Stimulated activated naive CD8-positive, alpha-beta T cell treated with anti-CD3 and anti-CD28 coated beads, Interleukin-15, Interleukin-2, amounts not matched to agents 100 U/mL and 50 U/mL, for 24 hours (primary cell): ENCODE measurements around the gene STK26.
"Not testable (repeated sequence)": the region's sequence is repeated elsewhere in the genome, so short reads cannot be mapped to it uniquely, and the experiment has no call there.

Experiments used
- ATAC-seq: fragments of 150-1000 bp; cut with Tn5 transposase; one replicate; pipeline ENCODE4 v1.10.0; 2021
- DNase-seq: peaks from one replicate; pipeline ENCODE4 v3.0.0; 2021

Gene STK26

DNA sequence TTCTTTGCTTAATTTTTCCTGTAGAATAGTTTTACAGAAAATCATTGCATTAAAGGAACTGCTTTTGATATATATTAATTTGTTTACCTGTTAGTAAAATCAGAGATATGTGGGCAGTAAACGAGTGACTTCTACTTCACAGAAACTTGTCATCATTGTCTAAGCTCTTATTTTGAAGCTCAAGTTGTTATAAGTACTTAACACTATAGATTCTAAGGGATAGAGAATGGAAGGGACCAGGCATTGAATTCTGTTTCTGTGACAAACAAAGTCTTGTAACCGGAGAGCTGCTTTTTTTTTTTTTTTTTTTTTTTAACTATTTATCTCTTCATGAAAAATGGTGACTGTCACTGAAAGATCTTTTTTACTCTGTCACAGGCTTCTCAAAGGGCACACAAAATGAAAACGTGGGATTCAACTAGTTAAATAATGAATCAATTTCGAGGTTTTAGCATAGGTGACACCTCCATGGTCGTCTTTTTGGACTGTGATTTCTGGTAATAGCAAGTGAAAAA lies 14.4 kb downstream of the STK26 start:
- ATAC-seq, result no peak
- no peak for DNase-seq

DNA sequence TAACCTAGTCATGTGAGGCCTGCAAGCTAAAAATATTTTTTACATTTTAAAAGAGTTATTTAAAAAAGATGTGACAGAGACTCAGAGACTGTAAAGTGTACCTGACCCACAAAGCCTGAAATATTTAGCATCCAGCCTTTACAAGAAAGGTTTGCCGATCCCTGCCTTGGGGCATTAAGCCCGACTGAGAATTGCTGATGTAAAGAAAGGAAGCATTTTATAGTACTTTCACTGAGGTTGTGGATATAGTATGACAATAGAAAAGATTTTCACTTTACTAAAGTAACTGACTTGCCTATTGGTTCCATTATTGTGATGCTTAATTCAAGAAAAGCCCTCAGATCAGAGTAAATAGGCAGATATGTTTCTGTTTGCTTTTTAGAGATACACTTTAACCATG lies 17.0 kb downstream of the STK26 start:
- DNase-seq (no peak), ATAC-seq (no peak)

- DNase-seq, result no peak
These were observed 17.9 kb downstream of the STK26 start for GRCh38 chrX:132041015-132041414.

DNA sequence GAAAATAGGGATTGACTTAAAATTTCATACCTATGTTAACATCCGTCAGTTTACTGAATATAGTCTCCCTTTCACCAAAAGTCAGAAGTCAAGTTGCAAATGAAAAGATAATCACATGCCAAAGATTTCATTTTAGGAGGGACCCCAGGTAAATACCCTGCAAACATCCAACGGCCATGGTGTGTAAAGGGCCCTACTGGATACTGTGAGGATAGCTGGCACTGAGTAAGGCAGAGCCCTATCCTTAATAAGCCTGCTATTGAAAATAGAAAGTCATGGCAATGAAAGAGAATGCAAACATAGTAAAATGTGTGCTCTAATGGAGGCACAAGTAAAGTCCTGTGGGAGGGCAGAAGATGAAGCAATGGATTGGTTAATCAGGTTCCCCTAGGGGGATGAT lies 20.9 kb downstream of the STK26 start:
- ATAC-seq (no peak), DNase-seq (no peak)

More at GRCh38 chrX:132041015-132041414, 17.9 kb downstream of the STK26 start:
- ATAC-seq, result no peak

- ATAC-seq, result no peak
These were observed 21.9 kb downstream of the STK26 start for GRCh38 chrX:132044953-132045352.

DNA sequence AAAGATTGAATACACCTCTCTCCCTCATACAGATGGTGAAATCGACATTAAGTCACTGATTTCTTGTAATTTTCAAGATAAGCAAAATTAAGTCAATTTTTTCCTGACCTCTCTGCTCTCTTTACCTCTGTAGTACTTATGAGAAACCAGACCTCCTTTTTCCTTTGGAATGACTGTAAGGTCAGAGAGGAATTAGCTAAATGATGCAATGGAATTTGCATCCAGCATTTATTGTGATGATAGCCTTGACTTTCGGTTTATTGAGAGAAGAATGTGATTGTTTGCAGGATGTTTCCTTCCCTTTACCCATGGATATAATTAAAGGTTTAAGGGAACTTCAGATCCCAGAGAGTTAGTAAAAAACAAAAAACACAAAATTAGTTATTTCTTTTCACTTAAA lies 22.4 kb downstream of the STK26 start:
- ATAC-seq (no peak), DNase-seq (no peak)

More at GRCh38 chrX:132044953-132045352, 21.9 kb downstream of the STK26 start:
- DNase-seq, result no peak

GRCh38 chrX:132046533-132046932 lies 23.4 kb downstream of the STK26 start:
- DNase-seq, result no peak

DNA sequence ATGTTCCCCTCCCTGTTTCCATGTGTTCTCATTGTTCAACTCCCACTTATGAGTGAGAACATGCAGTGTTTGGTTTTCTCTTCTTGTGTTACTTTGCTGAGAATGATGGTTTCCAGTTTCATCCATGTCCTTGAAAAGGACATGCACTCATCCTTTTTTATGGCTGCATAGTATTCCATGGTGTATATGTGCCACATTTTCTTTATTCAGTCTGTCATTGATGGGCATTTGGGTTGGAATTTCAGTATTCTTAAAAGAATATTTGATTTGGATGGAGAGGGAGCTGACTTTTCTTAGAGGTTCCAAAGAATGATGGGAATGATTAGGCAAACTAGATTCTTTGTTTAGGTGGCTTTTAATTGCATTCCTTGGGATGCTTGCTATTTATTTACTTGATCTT lies 28.7 kb downstream of the STK26 start:
- ATAC-seq, DNase-seq: not testable (repeated sequence)

More at GRCh38 chrX:132046533-132046932, 23.4 kb downstream of the STK26 start:
- ATAC-seq, result no peak

GRCh38 chrX:132058050-132058449 lies 34.9 kb downstream of the STK26 start:
- no peak for DNase-seq
- ATAC-seq, result no peak

- no peak for DNase-seq
- ATAC-seq, result peak; percentile 40
These were observed 35.9 kb downstream of the STK26 start for GRCh38 chrX:132058975-132059374.

DNA sequence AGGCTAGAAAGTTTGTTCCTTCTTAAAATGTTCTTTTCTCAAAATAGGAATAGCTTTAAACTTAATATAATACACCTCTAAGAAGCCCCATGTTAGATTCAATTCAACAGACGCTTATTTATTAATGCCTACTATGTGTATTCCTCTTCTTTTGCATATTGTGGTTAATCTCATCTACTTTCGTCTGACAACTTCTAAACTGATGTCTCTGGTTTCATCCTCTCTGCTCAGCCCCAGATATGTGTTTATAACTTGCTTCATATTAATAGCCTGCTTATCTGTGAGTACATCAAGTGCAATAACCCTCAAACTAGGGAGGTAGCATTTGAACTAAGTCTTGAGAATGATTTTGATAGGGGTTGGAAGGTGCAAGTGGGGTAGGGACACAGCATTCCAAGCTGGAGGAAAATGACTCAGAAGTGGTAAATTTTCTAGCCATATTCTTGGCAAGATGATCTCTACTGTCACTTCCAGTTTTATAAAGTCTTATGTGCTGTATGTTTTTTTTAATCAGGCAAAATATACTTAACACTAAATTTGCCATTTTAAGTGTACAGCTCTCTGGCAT lies 37.0 kb downstream of the STK26 start:
- ATAC-seq (no peak), DNase-seq (no peak)

DNA sequence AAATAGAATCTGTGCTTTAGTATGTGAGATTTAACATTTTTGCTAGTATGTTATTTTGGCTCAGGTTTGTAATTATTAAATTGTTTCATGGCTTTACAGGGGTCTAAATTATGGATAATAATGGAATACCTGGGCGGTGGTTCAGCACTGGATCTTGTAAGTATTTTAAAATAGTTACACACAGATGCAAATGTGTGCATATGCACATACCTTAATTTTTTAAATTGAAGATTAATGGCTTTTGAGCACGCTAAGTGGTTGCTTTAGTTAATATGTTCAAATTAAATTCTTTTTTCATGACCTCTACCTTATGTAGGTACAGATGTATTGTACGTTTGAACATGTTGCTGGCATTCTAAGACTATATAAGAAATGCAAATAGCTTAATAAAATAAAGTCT lies 40.2 kb downstream of the STK26 start:
- DNase-seq (no peak), ATAC-seq (no peak)

- DNase-seq, result no peak
- no peak for ATAC-seq
These were observed 40.8 kb downstream of the STK26 start for GRCh38 chrX:132063862-132064261.

GRCh38 chrX:132068405-132068804 lies 45.3 kb downstream of the STK26 start:
- no peak for DNase-seq

GRCh38 chrX:132071254-132071653 lies 48.2 kb downstream of the STK26 start:
- DNase-seq (no peak), ATAC-seq (no peak)

More at GRCh38 chrX:132068405-132068804, 45.3 kb downstream of the STK26 start:
- ATAC-seq, result no peak

DNA sequence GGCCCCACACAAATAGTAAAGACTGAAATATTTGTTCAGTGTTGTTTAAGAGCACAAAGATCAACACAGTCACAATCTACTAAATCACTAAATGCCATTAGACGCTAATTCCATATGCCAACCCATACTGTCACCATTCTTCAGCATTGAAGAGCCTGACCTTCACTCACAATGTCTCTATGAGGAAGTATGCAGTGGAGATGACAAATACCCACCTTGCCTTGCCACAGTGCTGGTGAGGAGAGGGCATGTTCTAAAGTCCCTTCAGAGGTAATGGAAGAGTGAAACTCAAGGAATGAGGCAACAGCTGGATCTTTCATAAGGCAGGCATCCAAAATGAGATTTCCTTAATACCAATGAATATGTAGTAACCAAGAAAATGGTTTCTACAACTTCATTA lies 54.3 kb downstream of the STK26 start:
- ATAC-seq (no peak), DNase-seq (no peak)

DNA sequence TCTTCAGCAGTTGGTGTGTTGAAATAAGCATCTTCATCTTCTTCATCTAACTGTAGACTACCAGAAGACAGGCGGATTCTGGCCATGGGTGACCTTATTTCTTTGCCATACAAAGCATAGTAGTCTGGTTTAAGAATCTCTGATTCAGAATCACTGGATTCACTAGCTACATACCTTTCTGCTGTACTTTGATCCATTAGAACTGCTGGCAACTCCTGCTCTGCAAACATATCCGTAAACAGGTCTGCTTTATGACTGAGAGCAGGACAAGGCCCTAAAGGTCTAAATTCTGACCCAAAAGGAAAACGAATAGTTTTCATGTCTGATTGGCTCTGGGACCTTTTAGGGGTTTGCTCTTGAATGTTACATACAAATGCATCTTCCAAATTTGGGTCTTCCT lies 54.8 kb downstream of the STK26 start:
- DNase-seq, result no peak
- ATAC-seq, result no peak

DNA sequence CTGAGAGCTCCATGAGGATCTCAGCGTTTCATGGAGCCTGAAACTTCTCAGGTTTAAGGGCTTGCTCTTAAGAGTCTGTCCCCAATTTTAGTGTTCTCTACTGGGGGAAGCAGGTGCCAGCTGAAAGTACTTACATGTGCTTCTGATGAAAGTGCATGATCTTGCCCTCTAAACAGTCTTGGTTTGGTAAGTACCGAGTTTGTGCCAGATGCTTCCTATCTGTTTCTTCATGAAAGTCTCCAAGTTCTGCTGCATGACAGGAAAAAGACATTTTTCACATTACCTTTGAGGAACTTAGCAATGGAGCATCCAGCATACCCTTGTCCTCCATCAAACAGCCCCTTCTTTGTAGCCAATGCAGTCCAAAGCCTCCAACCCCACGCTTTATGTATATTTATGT lies 62.7 kb downstream of the STK26 start:
- ATAC-seq (no peak), DNase-seq (no peak)

- ATAC-seq (no peak), DNase-seq (no peak)
These were observed 63.6 kb downstream of the STK26 start for GRCh38 chrX:132086672-132087071.

- ATAC-seq (no peak), DNase-seq (no peak)
These were observed 65.8 kb downstream of the STK26 start for GRCh38 chrX:132088864-132089263.

DNA sequence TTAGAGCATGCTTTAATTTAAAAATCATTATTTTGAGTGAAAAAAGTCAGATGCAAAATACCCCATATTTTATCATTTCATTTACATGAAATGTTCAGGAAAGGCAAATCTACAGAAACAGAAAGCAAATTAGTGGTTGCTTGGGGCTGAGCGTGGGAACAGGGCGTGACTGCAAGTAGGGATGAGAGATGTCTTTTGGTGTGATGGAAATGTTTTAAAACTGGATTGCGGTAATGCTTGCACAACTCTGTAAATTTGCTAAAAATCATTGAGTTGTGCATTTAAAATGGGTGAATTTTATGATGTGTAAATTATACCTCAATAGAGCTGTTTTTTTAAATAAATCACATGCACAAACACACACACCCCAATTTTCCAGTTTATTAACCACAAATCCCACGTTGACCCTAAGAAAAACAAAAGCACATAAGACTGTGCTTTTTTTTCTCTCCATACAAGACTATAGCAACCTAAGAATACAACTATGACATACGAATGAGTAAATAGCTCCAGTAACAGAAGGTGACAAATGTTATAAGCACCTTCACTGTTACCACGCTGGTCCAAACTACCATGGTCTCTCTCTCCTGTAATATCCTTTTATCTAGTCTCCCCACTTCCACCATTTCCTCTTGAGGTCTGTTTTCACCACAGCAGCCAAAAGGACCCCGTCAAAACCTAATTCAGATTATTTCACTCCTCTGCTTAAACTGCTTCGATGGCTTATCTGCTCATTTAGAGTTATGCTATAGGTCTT lies 67.5 kb downstream of the STK26 start:
- DNase-seq, result no peak
- ATAC-seq, result no peak

DNA sequence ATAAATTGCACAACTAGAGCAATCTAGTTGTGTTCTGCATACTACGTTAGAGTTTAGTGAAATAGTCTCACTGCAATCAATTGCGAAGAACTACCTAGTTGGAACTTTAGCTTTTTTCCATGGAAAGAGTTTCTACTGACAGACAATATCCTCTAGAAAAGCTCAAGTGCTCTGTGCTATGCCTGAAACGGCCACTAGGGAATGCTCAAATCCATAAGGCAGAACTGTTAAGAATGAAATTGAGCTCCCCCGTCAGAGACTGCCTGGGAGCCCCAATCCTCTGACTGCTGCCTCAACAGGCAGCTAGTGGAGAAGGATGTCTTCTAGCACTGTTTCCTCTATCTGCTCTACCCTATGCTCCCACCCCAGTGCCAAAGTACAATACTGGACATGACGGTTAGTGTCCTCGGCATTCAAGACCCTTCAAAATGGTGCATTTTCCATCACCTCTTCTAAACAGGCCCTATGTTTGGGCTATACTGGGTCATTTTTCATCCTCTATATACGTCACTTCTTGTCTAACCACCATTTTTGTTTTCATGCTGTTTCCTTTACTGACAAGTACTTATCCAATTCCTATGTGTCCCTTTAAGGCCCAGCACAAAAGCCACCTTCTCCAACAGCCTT lies 69.5 kb downstream of the STK26 start:
- ATAC-seq, result peak; percentile 52

DNA sequence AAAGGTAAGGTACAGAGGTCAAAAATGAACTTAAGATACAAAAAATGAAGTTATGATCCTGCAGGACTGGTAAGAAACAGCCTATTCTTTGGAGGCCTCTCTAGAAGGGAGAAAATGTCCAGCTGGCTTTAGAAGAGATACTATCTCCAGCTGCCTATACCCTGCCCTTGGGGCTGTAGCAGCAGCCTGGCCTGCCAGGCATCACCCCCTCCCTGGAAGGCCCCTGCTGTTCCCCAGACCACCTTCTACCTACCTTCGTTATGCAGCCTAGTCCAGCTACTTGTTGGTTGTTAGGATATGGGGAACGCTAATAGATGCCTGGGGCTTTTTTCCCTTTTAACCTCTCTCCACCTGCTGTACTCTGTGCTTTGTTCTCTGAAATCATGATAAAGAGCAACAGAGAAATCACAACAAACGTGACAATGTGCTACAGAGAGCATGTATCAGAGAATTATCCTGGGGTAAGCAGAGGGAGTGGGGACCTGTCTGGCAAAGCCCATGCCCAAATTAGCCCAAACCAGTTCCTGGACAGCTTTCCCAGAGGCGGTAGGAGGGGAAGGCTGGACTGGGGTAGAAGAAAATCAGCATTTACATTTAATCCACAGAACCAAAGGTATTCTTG lies 70.2 kb downstream of the STK26 start:
- no peak for ATAC-seq
- DNase-seq, result no peak

More for the DNA sequence above, 69.5 kb downstream of the STK26 start:
- DNase-seq, result peak; percentile 47
